Measurements from ENCODE around the gene NLGN4X.

GRCh38 chrX:6004529-6004928, 224.1 kb downstream of the NLGN4X start:
- TF ChIP-seq CTCF (IDR thresholded peaks at IDR 0.05) (no peak), ZFX (IDR thresholded peaks at IDR 0.05; ENCODE audit: borderline replicate concordance) (no peak)

Measured in 22Rv1 (cell line).